Adipocyte (in vitro differentiated cells): ENCODE data around the gene PRSS35.

ENCODE experiments used
- DNase-seq: peaks from one replicate; pipeline ENCODE4 v3.0.0-alpha.2; 2015; ENCODE audit warnings: low read depth
- H3K27me3 ChIP-seq: replicated peaks from 2 replicates; pipeline ENCODE4 v1.7.0; 2013; ENCODE audit warnings: mild to moderate bottlenecking, low read length, moderate library complexity; ENCODE audit not compliant: control insufficient read depth, insufficient read depth
- H3K36me3 ChIP-seq: 2 replicates; pipeline ENCODE4 v1.7.0; 2013; ENCODE audit warnings: low read length, mild to moderate bottlenecking, moderate library complexity; ENCODE audit not compliant: control insufficient read depth, insufficient read depth, severe bottlenecking
- H3K4me1 ChIP-seq: 2 replicates; pipeline ENCODE4 v1.7.0; 2013; ENCODE audit warnings: mild to moderate bottlenecking, low read length, moderate library complexity; ENCODE audit not compliant: control insufficient read depth, insufficient read depth
- H3K4me3 ChIP-seq: 2 replicates; pipeline ENCODE4 v1.7.0; 2013; ENCODE audit warnings: mild to moderate bottlenecking, low read length, moderate library complexity
- H3K9ac ChIP-seq: 2 replicates; pipeline ENCODE4 v1.7.0; 2013; ENCODE audit warnings: mild to moderate bottlenecking, low read length, moderate library complexity
- H3K9me3 ChIP-seq: 2 replicates; pipeline ENCODE4 v1.7.0; 2013; ENCODE audit warnings: mild to moderate bottlenecking, low read length, moderate library complexity; ENCODE audit not compliant: control insufficient read depth

PRSS35 gene

GRCh38 chr6:83511901-83512681 is at the start of gene PRSS35:
PRSS35 (plus strand) TSS chr6:83512534; CDS start chr6:83523442, 10,908 bp downstream.
- H3K27me3 ChIP-seq, result no peaks in the 10 kb centered on the region
- H3K9ac ChIP-seq, result peak within 1 kb of the TSS; percentile 52
- H3K4me3 ChIP-seq, result peak within 1 kb of the TSS; percentile 77
- no peaks in the 10 kb centered on the region for H3K36me3 ChIP-seq
- peak; percentile 80 for DNase-seq
- H3K4me1 ChIP-seq, result peaks cover 4% of the 10 kb centered on the region
- H3K9me3 ChIP-seq, result no peaks in the 10 kb centered on the region

- peak; percentile 68 for DNase-seq
- Histone ChIP-seq H3K4me3 (no peak overlapping the region), H3K27me3 (no peaks in the 10 kb centered on the region), H3K36me3 (no peaks in the 10 kb centered on the region), H3K9me3 (no peaks in the 10 kb centered on the region), H3K9ac (peak overlapping the region; percentile 27), H3K4me1 (peaks cover 16% of the 10 kb centered on the region)
These were observed 48.4 kb upstream of the PRSS35 start for GRCh38 chr6:83463886-83464285.

- Histone ChIP-seq H3K9ac (peak overlapping the region; percentile 27), H3K4me3 (no peak overlapping the region), H3K27me3 (no peaks in the 10 kb centered on the region), H3K36me3 (no peaks in the 10 kb centered on the region), H3K4me1 (peaks cover 16% of the 10 kb centered on the region), H3K9me3 (no peaks in the 10 kb centered on the region)
- DNase-seq, result no peak
These were observed 47.8 kb upstream of the PRSS35 start for GRCh38 chr6:83464381-83465140.

GRCh38 chr6:83466328-83466727 is 46.0 kb upstream of the PRSS35 start:
- Histone ChIP-seq H3K9me3 (no peaks in the 10 kb centered on the region), H3K4me3 (no peak overlapping the region), H3K36me3 (no peaks in the 10 kb centered on the region), H3K4me1 (peaks cover 16% of the 10 kb centered on the region), H3K9ac (no peak overlapping the region), H3K27me3 (no peaks in the 10 kb centered on the region)
- DNase-seq, result no peak

- no peak overlapping the region for H3K4me3 ChIP-seq
- H3K9me3 ChIP-seq, result no peaks in the 10 kb centered on the region
- no peak overlapping the region for H3K9ac ChIP-seq
- DNase-seq, result no peak
- H3K36me3 ChIP-seq, result no peaks in the 10 kb centered on the region
- H3K4me1 ChIP-seq, result peaks cover 16% of the 10 kb centered on the region
- no peaks in the 10 kb centered on the region for H3K27me3 ChIP-seq
These were observed 44.7 kb upstream of the PRSS35 start for GRCh38 chr6:83467620-83468036.

GRCh38 chr6:83470001-83470400 is 42.3 kb upstream of the PRSS35 start:
- DNase-seq, result no peak
- Histone ChIP-seq H3K27me3 (no peaks in the 10 kb centered on the region), H3K4me3 (no peak overlapping the region), H3K4me1 (peaks cover 23% of the 10 kb centered on the region), H3K9me3 (no peaks in the 10 kb centered on the region), H3K36me3 (no peaks in the 10 kb centered on the region), H3K9ac (no peak overlapping the region)

- no peak overlapping the region for H3K4me3 ChIP-seq
- no peaks in the 10 kb centered on the region for H3K27me3 ChIP-seq
- no peak overlapping the region for H3K9ac ChIP-seq
- no peak for DNase-seq
- H3K9me3 ChIP-seq, result no peaks in the 10 kb centered on the region
- no peaks in the 10 kb centered on the region for H3K36me3 ChIP-seq
- H3K4me1 ChIP-seq, result peaks cover 22% of the 10 kb centered on the region
These were observed 41.7 kb upstream of the PRSS35 start for GRCh38 chr6:83470587-83470986.

- no peak for DNase-seq
- Histone ChIP-seq H3K9me3 (no peaks in the 10 kb centered on the region), H3K9ac (no peak overlapping the region), H3K4me1 (peaks cover 19% of the 10 kb centered on the region), H3K36me3 (no peaks in the 10 kb centered on the region), H3K4me3 (no peak overlapping the region), H3K27me3 (no peaks in the 10 kb centered on the region)
These were observed 39.6 kb upstream of the PRSS35 start for GRCh38 chr6:83472767-83473166.

- H3K4me1 ChIP-seq, result peaks cover 19% of the 10 kb centered on the region
- H3K36me3 ChIP-seq, result no peaks in the 10 kb centered on the region
- H3K9me3 ChIP-seq, result no peaks in the 10 kb centered on the region
- DNase-seq, result no peak
- no peaks in the 10 kb centered on the region for H3K27me3 ChIP-seq
- H3K4me3 ChIP-seq, result peak overlapping the region; percentile 26
- peak overlapping the region; percentile 70 for H3K9ac ChIP-seq
These were observed 38.0 kb upstream of the PRSS35 start for GRCh38 chr6:83474309-83474708.

GRCh38 chr6:83476971-83477370 is 35.4 kb upstream of the PRSS35 start:
- no peaks in the 10 kb centered on the region for H3K9me3 ChIP-seq
- no peaks in the 10 kb centered on the region for H3K27me3 ChIP-seq

GRCh38 chr6:83479389-83479788 is 32.9 kb upstream of the PRSS35 start:
- no peak for DNase-seq
- Histone ChIP-seq H3K4me1 (peaks cover 11% of the 10 kb centered on the region), H3K27me3 (no peaks in the 10 kb centered on the region), H3K9ac (no peak overlapping the region), H3K36me3 (no peaks in the 10 kb centered on the region), H3K4me3 (no peak overlapping the region), H3K9me3 (no peaks in the 10 kb centered on the region)

More at GRCh38 chr6:83476971-83477370, 35.4 kb upstream of the PRSS35 start:
- Histone ChIP-seq H3K36me3 (no peaks in the 10 kb centered on the region), H3K4me1 (peaks cover 22% of the 10 kb centered on the region), H3K4me3 (no peak overlapping the region), H3K9ac (no peak overlapping the region)
- no peak for DNase-seq
